AG10803 (cell line): ENCODE data around the gene DCAF6.
A peak's percentile ranks its signal among the peaks of the same experiment; 100 is the strongest.
"Not testable (repeated sequence)": the region's sequence is repeated elsewhere in the genome, so short reads cannot be mapped to it uniquely, and the experiment has no call there.

Experiments
- DNase-seq: peaks from one replicate; pipeline ENCODE4 v3.0.0; 2010; ENCODE audit warnings: low read depth
- H3K4me3 ChIP-seq: 2 replicates; pipeline ENCODE4 v1.5.1; 2011; ENCODE audit warnings: mild to moderate bottlenecking, low read length, control low read depth
- CTCF ChIP-seq: conservative IDR thresholded peaks from 2 replicates; pipeline ENCODE4 v1.5.1; 2011; ENCODE audit warnings: mild to moderate bottlenecking, low read length, control low read depth, inconsistent platforms

The DCAF6 gene

GRCh38 chr1:168054117-168054516 is 117.6 kb downstream of the DCAF6 start:
- H3K4me3 ChIP-seq: no peak overlapping the region
- no peak for TF ChIP-seq CTCF
- DNase-seq: no peak

- not testable (repeated sequence) for H3K4me3 ChIP-seq, DNase-seq
Measured at GRCh38 chr1:168056152-168056551, 119.7 kb downstream of the DCAF6 start.

GRCh38 chr1:168057355-168057754 is 120.9 kb downstream of the DCAF6 start:
- TF ChIP-seq CTCF: no peak
- DNase-seq: no peak
- H3K4me3 ChIP-seq: no peak overlapping the region

GRCh38 chr1:168057921-168058320 is 121.4 kb downstream of the DCAF6 start:
- no peak for TF ChIP-seq CTCF
- no peak overlapping the region for H3K4me3 ChIP-seq
- DNase-seq: peak; percentile 6

- no peak overlapping the region for H3K4me3 ChIP-seq
- TF ChIP-seq CTCF: no peak
- DNase-seq: no peak
Measured at GRCh38 chr1:168064216-168064615, 127.7 kb downstream of the DCAF6 start.

- no peak overlapping the region for H3K4me3 ChIP-seq
- no peak for TF ChIP-seq CTCF
- DNase-seq: no peak
Measured at GRCh38 chr1:168065506-168065905, 129.0 kb downstream of the DCAF6 start.

- no peak for DNase-seq
- no peak for TF ChIP-seq CTCF
- H3K4me3 ChIP-seq: no peak overlapping the region
Measured at GRCh38 chr1:168069384-168069783, 132.9 kb downstream of the DCAF6 start.

- H3K4me3 ChIP-seq: no peak overlapping the region
- peak; percentile 81 for DNase-seq
- TF ChIP-seq CTCF: no peak
Measured at GRCh38 chr1:168079761-168080160, 143.3 kb downstream of the DCAF6 start.
